Measurements from ENCODE around the gene CHERP. TPM values are rescaled to one million over a fixed set of nuclear protein-coding genes. Genes with fewer than 3 reads are reported as not detected.
A peak's percentile ranks its signal among the peaks of the same experiment; 100 is the strongest.

CHERP gene
- total RNA-seq, 1 experiment from 2014 or later: 52.9 TPM

GRCh38 chr19:16566161-16566560, 23.9 kb upstream of the CHERP start:
- H3K27ac ChIP-seq: no peak overlapping the region
- H2AFZ ChIP-seq: no peak overlapping the region
- H3K4me2 ChIP-seq: no peak overlapping the region
- peaks cover 57% of the 10 kb centered on the region for H3F3A ChIP-seq (ENCODE audit: insufficient read depth, low read depth)
- no peak for TF ChIP-seq EZH2 (IDR thresholded peaks at IDR 0.05; ENCODE audit: low read depth)
- TF ChIP-seq, protein P1, sequence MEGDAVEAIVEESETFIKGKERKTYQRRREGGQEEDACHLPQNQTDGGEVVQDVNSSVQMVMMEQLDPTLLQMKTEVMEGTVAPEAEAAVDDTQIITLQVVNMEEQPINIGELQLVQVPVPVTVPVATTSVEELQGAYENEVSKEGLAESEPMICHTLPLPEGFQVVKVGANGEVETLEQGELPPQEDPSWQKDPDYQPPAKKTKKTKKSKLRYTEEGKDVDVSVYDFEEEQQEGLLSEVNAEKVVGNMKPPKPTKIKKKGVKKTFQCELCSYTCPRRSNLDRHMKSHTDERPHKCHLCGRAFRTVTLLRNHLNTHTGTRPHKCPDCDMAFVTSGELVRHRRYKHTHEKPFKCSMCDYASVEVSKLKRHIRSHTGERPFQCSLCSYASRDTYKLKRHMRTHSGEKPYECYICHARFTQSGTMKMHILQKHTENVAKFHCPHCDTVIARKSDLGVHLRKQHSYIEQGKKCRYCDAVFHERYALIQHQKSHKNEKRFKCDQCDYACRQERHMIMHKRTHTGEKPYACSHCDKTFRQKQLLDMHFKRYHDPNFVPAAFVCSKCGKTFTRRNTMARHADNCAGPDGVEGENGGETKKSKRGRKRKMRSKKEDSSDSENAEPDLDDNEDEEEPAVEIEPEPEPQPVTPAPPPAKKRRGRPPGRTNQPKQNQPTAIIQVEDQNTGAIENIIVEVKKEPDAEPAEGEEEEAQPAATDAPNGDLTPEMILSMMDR (conservative IDR thresholded peaks at IDR 0.05): no peak
- H3K4me3 ChIP-seq: no peak overlapping the region
- H3K9me2 ChIP-seq (ENCODE audit: insufficient read depth): no peaks in the 10 kb centered on the region
- POLR2A ChIA-PET (ENCODE audit: unreplicated experiment): no interaction called here
- H3K79me2 ChIP-seq (ENCODE audit: low read depth): peaks cover 57% of the 10 kb centered on the region
- peaks cover 24% of the 10 kb centered on the region for H3K36me3 ChIP-seq (ENCODE audit: low read depth)
- peaks cover 44% of the 10 kb centered on the region for H3K4me1 ChIP-seq (replicated peaks; ENCODE audit: insufficient read depth)
- BruUV-seq (replicated peaks): no TSS peak
- H3K27me3 ChIP-seq (ENCODE audit: insufficient read depth, low read depth): no peaks in the 10 kb centered on the region
- intact Hi-C loops (cut with micrococcal nuclease; ENCODE audit: unreplicated experiment): loop anchor here (5.0 kb wide), 1 partner anchor 146 kb away; no protein-coding TSS in a partner anchor
- no peak for DNase-seq
- peaks cover 12% of the 10 kb centered on the region for H4K20me1 ChIP-seq (ENCODE audit: insufficient read depth)
- no peaks in the 10 kb centered on the region for H3K9me3 ChIP-seq (ENCODE audit: insufficient read depth, low read depth)
- CTCF ChIA-PET: no interaction called here

DNA sequence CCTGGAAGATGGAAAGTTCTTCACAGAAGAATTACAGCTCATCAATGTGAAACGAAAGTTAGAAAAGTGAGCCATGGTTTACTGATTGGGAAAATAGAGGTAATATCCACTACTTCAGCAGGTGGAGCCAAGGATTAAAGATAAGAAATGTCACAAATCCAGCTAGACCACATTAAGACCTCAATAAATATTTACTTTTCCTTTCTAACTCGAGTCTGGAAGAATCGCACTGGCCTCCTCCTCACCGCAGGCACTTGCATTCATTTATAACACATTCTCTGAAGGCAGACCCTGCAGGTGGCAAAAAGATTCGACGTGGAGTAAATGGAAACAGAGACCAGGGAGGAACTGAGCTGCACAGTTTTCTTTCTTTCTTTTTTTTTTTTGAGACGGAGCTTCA, 22.6 kb upstream of the CHERP start:
- Histone ChIP-seq H3K79me2 (ENCODE audit: low read depth) (peaks cover 44% of the 10 kb centered on the region), H3K9me3 (ENCODE audit: insufficient read depth, low read depth) (no peaks in the 10 kb centered on the region), H3K4me2 (peak overlapping the region; percentile 40), H4K20me1 (ENCODE audit: insufficient read depth) (peaks cover 12% of the 10 kb centered on the region), H3K36me3 (ENCODE audit: low read depth) (peaks cover 24% of the 10 kb centered on the region), H3K9me2 (ENCODE audit: insufficient read depth) (no peaks in the 10 kb centered on the region), H2AFZ (no peak overlapping the region), H3K4me3 (no peak overlapping the region), H3F3A (ENCODE audit: insufficient read depth, low read depth) (peaks cover 44% of the 10 kb centered on the region), H3K4me1 (replicated peaks; ENCODE audit: insufficient read depth) (peaks cover 30% of the 10 kb centered on the region), H3K27me3 (ENCODE audit: insufficient read depth, low read depth) (no peaks in the 10 kb centered on the region), H3K27ac (peak overlapping the region; percentile 38)
- ChIA-PET CTCF (no interaction called here), POLR2A (ENCODE audit: unreplicated experiment) (interaction anchor here (0.5 kb wide), 1 partner anchor 68 kb away, joined by 3 read pairs; no protein-coding TSS in a partner anchor)
- intact Hi-C loops (cut with micrococcal nuclease; ENCODE audit: unreplicated experiment): loop anchor here (5.0 kb wide), 1 partner anchor 147 kb away; no protein-coding TSS in a partner anchor
- DNase-seq: peak in 1 of 2 experiments; percentile 78
- BruUV-seq (replicated peaks): no TSS peak
- no peak for TF ChIP-seq EZH2 (IDR thresholded peaks at IDR 0.05; ENCODE audit: low read depth)
- TF ChIP-seq, protein P1 (conservative IDR thresholded peaks at IDR 0.05): no peak; the same call in 1 of the 2 replicates

DNA sequence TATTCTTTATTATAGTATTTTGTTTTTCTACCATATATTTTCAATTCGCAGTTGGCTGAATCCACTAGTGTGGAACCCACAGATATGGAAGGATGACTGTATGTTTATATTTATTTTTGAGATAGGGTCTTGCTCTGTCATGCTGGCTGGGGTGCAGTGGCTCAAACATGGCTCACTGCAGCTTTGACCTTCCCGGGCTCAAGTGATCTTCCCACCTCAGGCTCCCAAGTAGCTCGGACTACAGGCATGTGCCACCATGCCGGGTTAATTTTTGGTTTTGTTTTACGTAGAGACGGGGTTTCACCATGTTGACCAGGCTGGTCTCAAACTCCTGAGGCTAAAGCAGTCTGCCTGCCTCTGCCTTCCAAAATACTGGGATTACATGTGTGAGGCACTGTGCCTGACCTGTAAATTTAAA, 20.4 kb upstream of the CHERP start:
- no peak overlapping the region for H3K4me3 ChIP-seq
- H3F3A ChIP-seq (ENCODE audit: insufficient read depth, low read depth): peaks cover 26% of the 10 kb centered on the region
- peaks cover 13% of the 10 kb centered on the region for H3K4me1 ChIP-seq (replicated peaks; ENCODE audit: insufficient read depth)
- ChIA-PET CTCF (no interaction called here), POLR2A (ENCODE audit: unreplicated experiment) (no interaction called here)
- no peak overlapping the region for H3K27ac ChIP-seq
- H4K20me1 ChIP-seq (ENCODE audit: insufficient read depth): peaks cover 12% of the 10 kb centered on the region
- H3K36me3 ChIP-seq (ENCODE audit: low read depth): peaks cover 21% of the 10 kb centered on the region
- no peaks in the 10 kb centered on the region for H3K9me2 ChIP-seq (ENCODE audit: insufficient read depth)
- H3K9me3 ChIP-seq (ENCODE audit: insufficient read depth, low read depth): no peaks in the 10 kb centered on the region
- no peak overlapping the region for H2AFZ ChIP-seq
- H3K79me2 ChIP-seq (ENCODE audit: low read depth): peaks cover 27% of the 10 kb centered on the region
- no peaks in the 10 kb centered on the region for H3K27me3 ChIP-seq (ENCODE audit: insufficient read depth, low read depth)
- BruUV-seq (replicated peaks): no TSS peak
- TF ChIP-seq EZH2 (IDR thresholded peaks at IDR 0.05; ENCODE audit: low read depth): no peak
- TF ChIP-seq, protein P1 (conservative IDR thresholded peaks at IDR 0.05): no peak
- intact Hi-C loops (cut with micrococcal nuclease; ENCODE audit: unreplicated experiment): no loop called here
- H3K4me2 ChIP-seq: no peak overlapping the region
- DNase-seq: no peak

Data from PC-9 (cell line).